HepG2 (cell line): ENCODE results near the gene TRIM42.

ENCODE experiments used
- ARNT2 ChIP-seq: sonication (generic); formaldehyde crosslinking; IDR thresholded peaks from 2 replicates; pipeline ENCODE4 v1.8.0; 2022; ENCODE audit warnings: mild to moderate bottlenecking, low read depth, missing genetic modification reagents, moderate library complexity
- GLI4 ChIP-seq: sonication (generic); formaldehyde crosslinking; IDR thresholded peaks from 2 replicates; pipeline ENCODE4 v1.5.1; 2020; ENCODE audit warnings: missing genetic modification reagents, mild to moderate bottlenecking, moderate library complexity, borderline replicate concordance
- KLF13 ChIP-seq: sonication (generic); formaldehyde crosslinking; IDR thresholded peaks from 2 replicates; pipeline ENCODE4 v1.4.0; 2020; ENCODE audit warnings: mild to moderate bottlenecking, missing genetic modification reagents
- MIER3 ChIP-seq: IDR thresholded peaks from 2 replicates; pipeline ENCODE4 v1.6.1; 2016; ENCODE audit warnings: missing compliant biosample characterization, borderline replicate concordance
- MTA3 ChIP-seq: sonication (generic); formaldehyde crosslinking; IDR thresholded peaks from 2 replicates; pipeline ENCODE4 v1.4.0; 2020; ENCODE audit warnings: missing genetic modification reagents
- NR2C2 ChIP-seq: sonication (generic); formaldehyde crosslinking; IDR thresholded peaks from 2 replicates; pipeline ENCODE4 v1.4.0; 2020; ENCODE audit warnings: missing genetic modification reagents, mild to moderate bottlenecking, moderate library complexity, borderline replicate concordance
- RCOR2 ChIP-seq: IDR thresholded peaks from 2 replicates; pipeline ENCODE4 v1.6.1; 2016; ENCODE audit warnings: missing biosample characterization, missing genetic modification reagents
- SP140L ChIP-seq: sonication (generic); formaldehyde crosslinking; IDR thresholded peaks from 2 replicates; pipeline ENCODE4 v1.4.0; 2020; ENCODE audit warnings: missing genetic modification reagents, borderline replicate concordance
- SPEN ChIP-seq: sonication (generic); formaldehyde crosslinking; IDR thresholded peaks from 2 replicates; pipeline ENCODE4 v1.5.1; 2020; ENCODE audit warnings: low read depth, mild to moderate bottlenecking, missing genetic modification reagents
- TARDBP ChIP-seq: sonication (generic); formaldehyde crosslinking; IDR thresholded peaks from 2 replicates; pipeline ENCODE4 v1.8.0; 2022; ENCODE audit warnings: mild to moderate bottlenecking, missing genetic modification reagents
- YY1 ChIP-seq: IDR thresholded peaks from 2 replicates; pipeline ENCODE4 v1.6.1; 2011; ENCODE audit warnings: low read length, low read depth, moderate library complexity, mild to moderate bottlenecking; ENCODE audit not compliant: insufficient read depth, insufficient replicate concordance
- ZNF124 ChIP-seq: sonication (generic); formaldehyde crosslinking; IDR thresholded peaks from 2 replicates; pipeline ENCODE4 v1.4.0; 2020; ENCODE audit warnings: missing genetic modification reagents
- ZNF142 ChIP-seq: sonication (generic); formaldehyde crosslinking; IDR thresholded peaks from 2 replicates; pipeline ENCODE4 v1.4.0; 2020; ENCODE audit warnings: missing genetic modification reagents
- ZNF451 ChIP-seq: sonication (generic); formaldehyde crosslinking; IDR thresholded peaks from 2 replicates; pipeline ENCODE4 v1.5.0; 2020; ENCODE audit warnings: mild to moderate bottlenecking, missing genetic modification reagents

- TF ChIP-seq YY1: no peak
- TF ChIP-seq ARNT2: no peak
- no peak for TF ChIP-seq SP140L (CRISPR knock-in tag)
- TF ChIP-seq NR2C2 (CRISPR knock-in tag): no peak
- no peak for TF ChIP-seq RCOR2 (CRISPR knock-in tag)
- no peak for TF ChIP-seq MTA3 (CRISPR knock-in tag)
- no peak for TF ChIP-seq KLF13 (CRISPR knock-in tag)
- TF ChIP-seq GLI4 (CRISPR knock-in tag): no peak
- TF ChIP-seq SPEN (CRISPR knock-in tag): no peak
- TF ChIP-seq TARDBP: no peak
- no peak for TF ChIP-seq ZNF142 (CRISPR knock-in tag)
- TF ChIP-seq ZNF124 (CRISPR knock-in tag): no peak
- TF ChIP-seq ZNF451 (CRISPR knock-in tag): no peak
- TF ChIP-seq MIER3 (CRISPR knock-in tag): no peak
Measured at GRCh38 chr3:140630866-140631265, 47.0 kb upstream of the TRIM42 start.
